HEK293T (cell line): ENCODE measurements around the gene PDE4B.

Experiments
- CTBP1 ChIP-seq: fragments of 450-650 bp; IDR thresholded peaks from 2 replicates; pipeline ENCODE4 v1.6.1; 2016; ENCODE audit warnings: borderline replicate concordance
- ELF4 ChIP-seq: fragments of 450-650 bp; IDR thresholded peaks from 2 replicates; pipeline ENCODE4 v1.6.1; 2017; ENCODE audit warnings: antibody characterized with exemption
- FOXA1 ChIP-seq: fragments of 450-650 bp; IDR thresholded peaks from 2 replicates; pipeline ENCODE4 v1.6.1; 2016; ENCODE audit warnings: mild to moderate bottlenecking
- FOXK2 ChIP-seq: fragments of 450-650 bp; IDR thresholded peaks from 2 replicates; pipeline ENCODE4 v1.6.1; 2016; ENCODE audit warnings: mild to moderate bottlenecking
- FOXM1 ChIP-seq: fragments of 450-650 bp; IDR thresholded peaks from 2 replicates; pipeline ENCODE4 v1.6.1; 2017; ENCODE audit warnings: mild to moderate bottlenecking, borderline replicate concordance
- HDGF ChIP-seq: fragments of 450-650 bp; IDR thresholded peaks from 2 replicates; pipeline ENCODE4 v1.6.1; 2017; ENCODE audit warnings: antibody characterized with exemption, borderline replicate concordance
- L3MBTL2 ChIP-seq: fragments of 450-650 bp; conservative IDR thresholded peaks from 2 replicates; pipeline ENCODE4 v1.6.1; 2016; ENCODE audit warnings: mild to moderate bottlenecking
- NFRKB ChIP-seq: fragments of 450-650 bp; IDR thresholded peaks from 2 replicates; pipeline ENCODE4 v1.6.1; 2016; ENCODE audit warnings: mild to moderate bottlenecking, moderate library complexity
- SUZ12 ChIP-seq: fragments of 450-650 bp; IDR thresholded peaks from 2 replicates; pipeline ENCODE4 v1.6.1; 2016; ENCODE audit warnings: mild to moderate bottlenecking
- TARDBP ChIP-seq: fragments of 450-650 bp; IDR thresholded peaks from 2 replicates; pipeline ENCODE4 v1.6.1; 2016
- ZNF384 ChIP-seq: fragments of 450-650 bp; IDR thresholded peaks from 2 replicates; pipeline ENCODE4 v1.6.1; 2016
- TF ChIP-seq, protein P1 (sequence below): fragments of 450-650 bp; IDR thresholded peaks from 2 replicates; pipeline ENCODE4 v1.6.1; 2016

DNA sequence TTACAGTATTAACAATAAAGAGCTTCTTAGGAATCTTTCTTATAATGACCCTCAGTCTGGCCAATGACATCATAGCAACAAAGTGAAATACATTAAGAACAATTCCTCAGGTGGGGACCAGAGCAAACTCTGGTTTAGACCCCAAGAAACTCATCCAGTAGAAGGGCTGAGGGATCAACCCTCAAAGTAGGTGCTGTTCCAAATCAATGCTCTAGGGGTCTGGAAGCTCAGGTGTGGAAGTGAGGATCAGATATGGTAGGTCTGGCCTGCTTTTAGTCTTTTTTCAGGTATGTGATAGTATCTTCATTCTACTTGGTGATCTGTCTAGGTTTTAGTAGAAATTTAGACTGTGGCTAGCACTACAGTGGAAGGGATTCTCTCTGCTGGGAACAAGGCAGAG lies 291.7 kb downstream of the PDE4B start:
- no peak for TF ChIP-seq SUZ12
- no peak for TF ChIP-seq FOXA1
- TF ChIP-seq, protein P1, sequence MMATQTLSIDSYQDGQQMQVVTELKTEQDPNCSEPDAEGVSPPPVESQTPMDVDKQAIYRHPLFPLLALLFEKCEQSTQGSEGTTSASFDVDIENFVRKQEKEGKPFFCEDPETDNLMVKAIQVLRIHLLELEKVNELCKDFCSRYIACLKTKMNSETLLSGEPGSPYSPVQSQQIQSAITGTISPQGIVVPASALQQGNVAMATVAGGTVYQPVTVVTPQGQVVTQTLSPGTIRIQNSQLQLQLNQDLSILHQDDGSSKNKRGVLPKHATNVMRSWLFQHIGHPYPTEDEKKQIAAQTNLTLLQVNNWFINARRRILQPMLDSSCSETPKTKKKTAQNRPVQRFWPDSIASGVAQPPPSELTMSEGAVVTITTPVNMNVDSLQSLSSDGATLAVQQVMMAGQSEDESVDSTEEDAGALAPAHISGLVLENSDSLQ = no peak
- TF ChIP-seq FOXK2 = no peak
- TF ChIP-seq FOXM1 = no peak
- TF ChIP-seq ZNF384 = no peak
- TF ChIP-seq CTBP1 = no peak
- TF ChIP-seq ELF4 = no peak
- no peak for TF ChIP-seq L3MBTL2
- TF ChIP-seq TARDBP = no peak
- no peak for TF ChIP-seq NFRKB
- TF ChIP-seq HDGF = no peak
